HG03565 (cell line): ENCODE measurements around the gene SESN1.
"Not testable (repeated sequence)": the region's sequence is repeated elsewhere in the genome, so short reads cannot be mapped to it uniquely, and the experiment has no call there.

Experiments used
- ATAC-seq: cut with Tn5 transposase; IDR thresholded peaks from one replicate; pipeline ENCODE4 v1.9.1; 2021; ENCODE audit warnings: mild to moderate bottlenecking, moderate library complexity; ENCODE audit not compliant: unreplicated experiment

The SESN1 gene

DNA sequence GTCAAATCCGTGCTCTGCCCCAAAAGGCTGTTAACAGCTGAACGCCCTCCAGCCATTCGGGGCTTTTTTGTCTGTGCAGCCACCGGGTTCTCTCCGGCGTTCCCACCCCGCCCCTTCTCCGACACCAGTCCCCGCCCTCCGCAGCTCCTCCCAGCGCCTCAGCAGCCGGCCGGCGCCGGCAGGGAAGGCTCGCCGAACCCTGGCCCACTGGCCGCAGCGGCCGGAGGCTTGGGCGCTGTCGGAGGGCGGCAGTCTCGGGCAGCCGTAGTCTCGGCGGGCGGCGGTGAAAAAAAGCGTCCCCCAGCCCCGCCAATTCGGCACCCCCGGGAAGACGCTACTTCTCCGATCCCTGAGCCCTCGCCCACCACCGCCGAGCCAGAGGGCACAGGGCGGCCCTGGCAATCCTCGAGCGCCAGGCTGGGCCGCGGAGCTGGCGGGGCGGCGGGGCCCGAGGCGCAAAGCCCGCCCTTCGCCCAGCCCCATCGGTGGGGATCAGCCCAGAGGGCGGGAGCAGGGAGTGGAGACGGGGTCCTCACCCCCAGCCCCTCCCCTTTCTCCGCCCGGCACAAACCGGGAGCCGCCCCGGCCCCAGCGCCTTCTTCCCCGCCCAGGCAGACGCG is at the start of gene SESN1:
SESN1 (minus strand) TSS at position 431 of the 620 bp plus-strand sequence. CDS start 773 bp downstream, outside the sequence.
- peak; percentile 31 for ATAC-seq

DNA sequence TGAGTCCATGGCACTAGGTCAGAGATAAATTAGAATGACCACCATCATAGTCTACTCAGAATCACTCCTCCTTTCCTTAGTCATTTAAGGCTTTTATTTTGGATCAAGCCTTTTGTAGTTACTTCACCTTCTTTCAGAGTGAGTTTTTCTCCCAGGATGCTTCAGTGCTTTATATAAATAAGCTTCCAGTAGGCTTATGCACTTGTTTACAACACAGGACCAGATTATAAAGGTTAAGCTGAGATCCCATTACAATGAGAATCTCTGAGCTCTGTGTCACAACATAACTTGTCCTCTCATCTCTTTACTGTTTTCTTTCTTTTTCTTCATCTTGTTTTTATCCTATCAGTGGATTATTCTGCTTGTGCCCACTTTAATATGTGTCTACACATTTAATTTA is 48.5 kb upstream of the SESN1 start:
- ATAC-seq: no peak

DNA sequence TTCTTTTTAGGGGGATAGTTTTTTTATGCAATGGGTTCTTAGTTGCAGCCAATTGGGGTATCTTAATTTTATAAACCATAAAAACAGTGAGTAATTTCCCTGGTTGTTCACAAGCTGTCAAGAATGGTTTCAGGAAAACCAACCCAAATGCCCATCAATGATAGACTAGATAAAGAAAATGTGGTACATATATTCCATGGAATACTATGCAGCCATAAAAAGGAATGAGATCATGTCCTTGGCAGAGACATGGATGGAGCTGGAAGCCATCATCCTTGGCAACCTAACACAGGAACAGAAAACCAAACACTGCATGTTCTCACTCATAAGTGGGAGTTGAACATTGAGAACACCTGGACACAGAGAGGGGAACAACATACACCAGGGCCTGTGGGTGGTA is 47.4 kb upstream of the SESN1 start:
- not testable (repeated sequence) for ATAC-seq

DNA sequence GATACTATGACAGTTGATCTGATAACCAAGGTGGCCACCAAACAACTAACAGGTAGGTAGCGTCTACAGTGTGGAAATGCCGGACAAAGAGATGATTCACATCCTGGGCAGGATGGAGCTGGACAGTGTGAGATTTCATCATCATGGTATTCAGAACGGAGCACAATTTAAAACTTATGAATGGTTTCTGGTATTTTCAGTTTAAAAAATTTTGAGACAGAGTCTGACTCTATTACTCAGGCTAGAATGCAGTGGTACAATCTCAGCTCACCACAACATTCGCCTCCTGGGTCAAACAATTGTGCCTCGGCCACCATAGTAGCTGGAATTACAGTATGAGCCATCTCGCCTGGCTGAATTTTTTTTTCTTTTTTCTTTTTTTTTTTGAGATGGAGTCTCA is 44.5 kb upstream of the SESN1 start:
- no peak for ATAC-seq

DNA sequence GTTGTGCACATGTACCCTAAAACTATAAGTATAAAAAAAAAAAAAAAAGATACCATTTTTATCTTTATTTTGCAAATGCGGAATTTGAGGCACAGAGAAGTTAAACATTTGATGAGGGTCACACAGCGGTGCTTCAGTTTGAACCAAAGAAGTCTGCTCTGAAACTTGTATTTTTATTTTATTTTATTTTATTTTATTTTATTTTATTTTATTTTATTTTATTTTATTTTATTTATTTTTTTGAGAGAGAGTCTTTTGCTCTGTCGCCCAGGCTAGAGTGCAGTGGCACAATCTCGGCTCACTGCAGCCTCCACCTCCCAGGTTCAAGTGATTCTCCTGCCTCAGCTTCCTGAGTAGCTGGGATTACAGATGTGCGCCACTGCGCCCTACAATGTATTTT is 41.9 kb upstream of the SESN1 start:
- ATAC-seq: not testable (repeated sequence)

DNA sequence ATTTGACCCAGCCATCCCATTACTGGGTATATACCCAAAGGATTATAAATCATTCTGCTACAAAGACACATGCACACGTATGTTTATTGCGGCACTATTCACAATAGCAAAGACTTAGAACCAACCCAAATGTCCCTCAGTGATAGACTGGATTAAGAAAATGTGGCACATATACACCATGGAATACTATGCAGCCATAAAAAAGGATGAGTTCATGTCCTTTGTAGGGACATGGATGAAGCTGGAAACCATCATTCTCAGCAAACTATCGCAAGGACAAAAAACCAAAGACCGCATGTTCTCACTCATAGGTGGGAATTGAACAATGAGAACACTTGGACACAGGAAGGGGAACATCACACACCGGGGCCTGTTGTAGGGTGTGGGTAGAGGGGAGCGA is 41.4 kb upstream of the SESN1 start:
- not testable (repeated sequence) for ATAC-seq

DNA sequence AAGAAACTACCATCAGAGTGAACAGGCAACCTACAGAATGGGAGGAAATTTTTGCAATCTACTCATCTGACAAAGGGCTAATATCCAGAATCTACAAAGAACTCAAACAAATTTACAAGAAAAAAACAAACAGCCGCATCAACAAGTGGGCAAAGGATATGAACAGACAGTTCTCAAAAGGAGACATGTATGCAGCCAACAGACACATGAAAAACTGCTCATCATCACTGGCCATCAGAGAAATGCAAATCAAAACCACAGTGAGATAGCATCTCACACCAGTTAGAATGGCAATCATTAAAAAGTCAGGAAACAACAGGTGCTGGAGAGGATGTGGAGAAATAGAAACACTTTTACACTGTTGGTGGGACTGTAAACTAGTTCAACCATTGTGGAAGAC is 41.0 kb upstream of the SESN1 start:
- not testable (repeated sequence) for ATAC-seq

DNA sequence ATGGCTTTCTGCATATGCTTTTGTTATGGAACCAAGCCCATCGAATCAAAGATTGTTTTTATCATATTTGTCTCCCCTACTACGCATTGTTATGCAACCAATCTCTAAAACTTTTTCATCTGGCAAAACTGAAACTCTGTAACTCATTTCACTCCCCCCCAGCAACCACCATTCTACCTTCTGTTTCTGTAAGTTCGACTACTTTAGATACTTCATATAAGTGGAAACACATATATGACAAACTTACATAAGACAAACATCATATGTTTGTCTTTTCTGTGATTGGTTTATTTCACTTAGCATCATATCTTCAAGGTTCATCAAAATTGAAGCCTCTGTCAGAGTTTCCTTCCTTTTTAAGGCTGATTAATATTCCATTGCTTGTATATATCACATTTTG is 35.4 kb upstream of the SESN1 start:
- ATAC-seq: no peak

DNA sequence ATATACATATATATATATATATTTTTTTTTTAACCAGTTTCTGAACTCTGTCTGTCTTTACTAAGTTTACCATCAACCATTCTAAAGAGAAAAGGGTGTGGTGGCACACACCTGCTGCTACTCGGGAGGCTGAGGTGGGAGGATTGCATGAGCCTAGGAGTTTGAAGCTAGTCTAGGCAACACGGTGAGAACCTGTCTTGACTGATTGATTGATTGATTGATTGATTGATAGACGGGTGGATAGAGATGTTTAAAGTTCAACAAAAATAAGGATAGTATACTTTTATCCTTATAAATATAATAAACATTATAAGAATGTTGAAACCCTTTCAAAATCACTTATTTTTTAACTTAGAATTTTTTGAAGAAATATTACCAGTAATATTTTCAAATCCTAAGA is 30.9 kb upstream of the SESN1 start:
- no peak for ATAC-seq

DNA sequence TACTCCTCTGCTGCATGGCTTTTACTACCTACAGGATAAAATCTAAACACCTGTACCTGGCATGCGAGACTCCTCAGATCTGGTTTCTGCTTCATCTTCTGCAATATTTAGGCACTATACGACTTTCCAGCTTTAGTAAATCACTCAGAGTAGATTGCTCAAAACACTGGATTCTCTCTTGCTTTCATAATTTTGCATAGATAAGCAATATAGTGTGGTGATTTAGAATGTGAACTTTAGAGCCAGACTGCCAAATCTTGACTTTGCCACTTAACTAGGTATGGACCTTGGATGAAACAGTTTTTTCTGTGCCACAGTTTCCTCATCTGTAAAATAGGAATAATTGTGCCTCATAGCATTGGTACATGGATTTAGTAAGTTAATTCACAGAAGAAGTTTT is 29.6 kb upstream of the SESN1 start:
- ATAC-seq: no peak

DNA sequence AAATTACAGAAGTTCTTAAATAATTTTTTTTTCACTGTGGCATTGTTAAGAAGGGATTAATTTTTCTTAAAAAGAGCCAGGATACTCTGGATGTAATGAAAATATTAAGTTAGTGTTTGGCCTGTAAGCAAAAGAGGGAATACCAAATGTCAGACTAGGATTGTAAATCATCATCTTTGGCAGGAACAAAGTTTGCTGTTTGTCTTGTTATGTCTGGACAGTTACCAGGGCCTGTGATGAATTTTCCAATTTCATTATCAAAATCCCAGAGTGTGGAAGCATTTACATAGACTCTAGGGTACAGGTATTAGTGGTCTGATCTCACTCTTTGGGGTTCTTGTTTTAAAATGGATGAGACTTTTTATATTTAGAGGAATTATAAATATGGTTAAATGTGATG is 26.8 kb upstream of the SESN1 start:
- ATAC-seq: no peak

DNA sequence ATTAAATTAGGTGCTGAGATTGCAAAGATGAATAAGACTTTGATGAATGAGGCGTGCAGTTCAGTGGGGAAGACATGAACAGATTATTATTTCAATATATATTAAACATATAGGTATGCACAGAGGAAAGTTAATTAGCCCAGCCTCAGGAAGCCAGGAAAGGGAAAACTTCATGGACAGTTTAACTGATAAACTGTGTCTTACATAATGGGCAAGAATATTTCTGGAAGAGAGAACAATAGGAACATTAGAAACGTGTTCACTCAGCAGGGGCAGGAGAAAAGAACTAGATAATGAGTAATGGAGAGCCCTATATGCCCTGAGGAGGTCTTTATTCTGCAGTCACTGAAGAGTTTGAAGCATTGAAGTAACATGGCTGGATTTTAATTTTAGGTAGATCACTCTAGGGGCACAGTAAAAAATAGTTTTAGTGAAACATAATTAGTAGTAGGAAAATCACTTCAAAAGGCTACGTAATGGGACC is 24.3 kb upstream of the SESN1 start:
- ATAC-seq: no peak

DNA sequence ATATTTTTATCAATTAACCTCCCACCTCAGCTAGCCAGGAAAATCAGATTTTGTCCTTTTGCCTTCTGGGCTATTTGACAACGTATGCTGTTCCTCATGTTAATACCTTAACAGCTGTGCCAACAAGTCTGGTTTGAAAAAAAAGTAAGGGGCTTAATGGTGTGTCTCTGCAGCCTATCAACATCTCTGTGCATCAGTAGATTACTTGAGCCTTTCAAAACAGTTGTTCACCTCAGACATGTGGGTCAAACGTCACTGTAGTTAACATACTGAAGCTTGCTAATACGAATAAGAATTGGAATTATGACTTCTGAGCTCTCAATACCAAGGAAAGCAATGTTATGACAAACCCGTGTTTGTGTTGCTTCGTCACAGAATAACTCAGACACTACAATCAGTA is 23.7 kb upstream of the SESN1 start:
- ATAC-seq: no peak

DNA sequence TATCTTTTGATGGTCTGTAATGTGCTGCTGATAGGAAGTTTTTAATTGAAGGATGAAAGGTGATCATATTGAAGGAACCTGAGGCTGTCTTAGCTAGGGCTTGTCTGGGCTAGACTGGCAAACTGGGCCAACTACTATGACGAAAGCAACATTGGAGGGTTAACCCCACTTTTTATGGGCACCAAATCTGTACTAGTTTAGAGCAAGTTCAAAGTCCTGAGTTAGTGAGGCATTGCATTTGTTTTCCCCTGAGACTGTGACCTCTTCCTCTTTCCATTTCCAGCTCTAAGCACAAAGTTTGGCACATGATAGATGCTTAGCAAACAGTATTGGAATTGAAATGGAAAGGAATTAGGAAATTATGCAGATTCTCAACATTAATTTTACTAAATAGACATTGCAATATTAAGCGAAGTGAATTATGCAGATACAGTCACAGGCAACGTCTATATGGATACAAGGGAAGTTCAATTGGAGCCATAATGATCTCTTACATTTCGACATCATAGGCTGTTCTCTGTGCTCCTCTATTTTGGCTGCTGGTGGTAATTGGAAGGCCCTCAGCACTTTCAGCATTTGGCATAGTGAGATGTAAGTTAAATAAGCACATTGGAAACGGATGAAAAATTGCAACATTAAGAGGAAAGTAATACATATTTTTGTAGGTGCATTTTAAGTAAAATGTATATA is 22.8 kb upstream of the SESN1 start:
- ATAC-seq: peak; percentile 54

DNA sequence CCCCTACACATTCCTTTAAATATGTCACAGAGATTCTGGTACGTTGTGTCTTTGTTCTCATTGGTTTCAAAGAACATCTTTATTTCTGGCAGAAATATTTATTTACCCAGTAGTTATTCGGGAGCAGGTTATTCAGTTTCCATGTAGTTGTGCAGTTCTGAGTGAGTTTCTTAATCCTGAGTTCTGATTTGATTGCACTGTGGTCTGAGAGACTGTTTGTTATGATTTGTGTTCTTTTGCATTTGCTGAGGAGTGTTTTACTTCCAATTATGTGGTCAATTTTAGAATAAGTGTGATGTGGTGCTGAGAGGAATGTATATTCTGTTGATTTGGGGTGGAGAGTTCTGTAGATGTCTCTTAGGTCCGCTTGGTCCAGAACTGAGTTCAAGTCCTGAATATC is 18.0 kb upstream of the SESN1 start:
- not testable (repeated sequence) for ATAC-seq

DNA sequence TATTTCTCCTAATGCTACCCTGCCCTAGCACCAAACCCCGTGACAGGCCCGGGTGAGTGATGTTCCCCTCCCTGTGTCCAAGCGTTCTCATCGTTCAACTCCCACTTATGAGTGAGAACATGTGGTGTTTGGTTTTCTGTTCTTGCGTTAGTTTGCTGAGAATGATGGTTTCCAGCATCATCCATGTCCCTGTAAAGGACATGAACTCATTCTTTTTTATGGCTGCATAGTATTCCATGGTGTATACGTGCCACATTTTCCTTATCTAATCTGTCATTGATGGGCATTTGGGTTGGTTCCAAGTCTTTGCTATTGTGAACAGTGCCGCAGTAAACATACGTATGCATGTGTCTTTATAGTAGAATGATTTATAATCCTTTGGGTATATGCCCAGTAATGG is 15.0 kb upstream of the SESN1 start:
- ATAC-seq: not testable (repeated sequence)

DNA sequence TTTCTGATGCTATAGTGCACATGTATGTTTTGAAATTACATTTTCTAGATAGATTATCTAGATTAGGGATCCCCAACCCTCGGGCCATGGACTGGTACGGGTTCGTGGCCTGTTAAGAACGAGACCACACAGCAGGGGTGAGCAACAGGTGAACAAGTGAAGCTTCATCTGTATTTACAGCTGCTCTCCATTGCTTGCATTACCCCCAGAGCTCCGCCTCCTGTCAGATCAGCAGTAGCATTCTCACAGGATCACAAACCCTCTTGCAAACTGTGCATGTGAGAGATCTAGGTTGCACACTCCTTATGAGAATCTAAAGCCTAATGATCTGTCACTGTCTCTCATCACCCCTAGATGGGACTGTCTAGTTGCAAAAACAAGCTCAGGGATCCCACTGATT is 11.0 kb upstream of the SESN1 start:
- no peak for ATAC-seq

DNA sequence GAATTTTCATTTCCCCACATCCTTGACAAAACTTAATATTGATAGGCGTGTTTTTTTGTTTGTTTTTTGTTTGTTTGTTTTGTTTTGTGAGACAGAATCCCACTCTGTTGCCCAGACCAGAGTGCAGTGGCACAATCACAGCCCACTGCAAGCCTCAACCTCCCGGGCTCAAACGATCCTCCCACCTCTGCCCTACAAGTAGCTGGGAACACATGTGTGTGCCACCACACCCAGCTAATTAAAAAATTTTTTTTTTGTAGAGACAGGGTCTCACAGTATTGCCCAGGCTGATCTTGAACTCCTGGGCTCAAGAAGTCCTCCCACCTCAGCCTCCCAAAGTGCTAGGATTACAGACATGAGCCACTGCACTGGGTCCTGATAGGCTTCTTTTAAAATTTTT is 9.9 kb upstream of the SESN1 start:
- no peak for ATAC-seq

DNA sequence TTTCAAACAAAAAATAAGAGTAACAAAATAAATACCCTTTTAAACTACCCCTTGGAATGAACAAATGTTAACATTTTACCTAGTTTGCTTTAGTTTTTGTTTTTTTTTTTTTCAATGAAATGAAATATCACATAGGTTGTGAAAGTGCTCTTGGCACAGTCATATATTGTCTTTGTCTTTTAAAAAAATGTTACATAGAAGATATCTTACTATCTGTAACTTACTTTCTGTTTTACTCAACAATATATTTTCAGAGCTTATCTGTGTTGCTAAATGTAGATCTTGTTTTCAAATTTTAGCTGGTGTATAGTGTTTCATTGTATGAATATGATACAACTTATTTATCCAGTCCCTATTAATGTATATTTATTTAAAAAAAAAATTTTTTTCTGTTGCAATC is 9.3 kb upstream of the SESN1 start:
- ATAC-seq: no peak

DNA sequence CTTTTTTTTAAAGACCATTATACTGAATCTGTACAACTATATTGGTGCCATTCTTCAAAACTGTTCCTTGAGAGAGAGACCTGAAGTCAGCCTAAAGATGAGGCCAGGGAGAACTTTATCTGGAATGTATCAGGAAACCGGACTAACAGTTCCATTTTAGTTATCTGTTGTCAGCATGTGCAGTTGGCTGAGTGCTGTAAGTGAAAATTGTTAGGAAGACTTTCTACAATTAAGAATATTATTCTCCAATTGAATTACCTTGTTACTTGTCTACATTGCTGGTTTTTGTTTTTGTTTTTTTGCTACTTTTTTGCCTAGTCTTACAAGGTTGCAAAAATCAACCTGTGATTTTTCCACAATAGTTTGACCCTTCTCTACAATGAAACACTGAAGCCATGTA is 8.1 kb upstream of the SESN1 start:
- ATAC-seq: no peak

DNA sequence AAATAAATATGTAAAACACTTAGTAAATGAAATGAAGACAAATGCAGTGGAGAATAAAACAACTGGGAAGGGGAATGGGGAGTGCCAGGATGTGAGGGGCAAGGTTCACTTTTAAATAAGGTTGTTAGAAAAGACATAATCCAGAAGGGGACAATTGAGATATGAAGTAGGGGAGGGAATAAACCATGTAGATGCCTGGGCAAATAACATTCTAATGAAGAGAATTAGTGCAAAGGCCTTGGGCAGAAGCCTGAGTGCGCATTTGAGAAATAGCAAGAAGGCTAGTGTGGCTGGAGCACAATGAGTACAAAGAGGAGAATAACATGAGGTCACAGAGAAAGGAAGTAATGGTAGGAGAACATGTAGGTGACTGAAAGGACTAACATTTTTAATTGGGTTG is 3.0 kb upstream of the SESN1 start:
- no peak for ATAC-seq

DNA sequence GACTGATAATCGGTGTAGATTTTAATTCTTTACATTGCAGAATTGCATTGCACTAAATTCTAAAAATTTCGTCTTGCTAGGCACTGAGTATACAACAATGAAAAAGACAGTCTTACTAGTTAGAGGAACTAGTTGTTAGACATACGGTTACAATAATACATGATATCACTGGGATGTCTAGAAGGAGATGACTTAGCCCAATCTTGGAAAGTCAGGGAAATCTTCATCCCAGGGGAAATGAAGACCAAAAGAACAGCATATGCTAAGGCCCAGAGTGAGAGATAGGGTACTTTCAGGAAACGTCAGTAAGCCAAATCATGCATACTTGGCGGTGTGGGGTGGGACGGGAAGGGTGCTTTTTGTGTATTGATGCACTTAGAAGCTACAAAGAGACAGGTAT is 1.6 kb upstream of the SESN1 start:
- ATAC-seq: no peak

DNA sequence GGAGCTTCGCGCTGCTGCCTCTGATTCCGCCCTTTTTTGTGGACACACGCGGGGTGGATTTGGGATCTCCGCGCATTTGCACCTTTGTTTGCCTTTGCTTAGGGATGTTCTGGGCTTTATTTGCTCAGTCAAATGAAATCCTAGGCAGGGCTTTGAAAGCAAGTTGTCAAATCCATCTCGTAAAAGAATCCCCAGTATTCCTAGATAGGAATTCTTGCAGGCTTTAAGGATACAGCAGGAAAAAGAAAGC is 1.1 kb upstream of the SESN1 start:
- no peak for ATAC-seq
